Dendritic cell treated with granulocyte-macrophage colony-stimulating factor and Interleukin-4, amounts not matched to agents 40 ng/mL and 50 ng/mL, for 4 days (primary cell): ENCODE data around the gene GRN.

ENCODE experiments used
- H3K27ac Mint-ChIP-seq: one replicate; pipeline ENCODE4 v1.8.0; 2022; ENCODE audit warnings: mild to moderate bottlenecking, mixed read lengths
- H3K27me3 Mint-ChIP-seq: one replicate; pipeline ENCODE4 v1.8.0; 2022; ENCODE audit warnings: mild to moderate bottlenecking, mixed read lengths
- H3K36me3 Mint-ChIP-seq: one replicate; pipeline ENCODE4 v1.8.0; 2022; ENCODE audit warnings: low read depth, mixed read lengths
- H3K4me1 Mint-ChIP-seq: one replicate; pipeline ENCODE4 v1.8.0; 2022; ENCODE audit warnings: low read depth, mixed read lengths
- H3K4me3 Mint-ChIP-seq: one replicate; pipeline ENCODE4 v1.8.0; 2022; ENCODE audit warnings: mild to moderate bottlenecking, moderate library complexity, mixed read lengths
- H3K9me3 Mint-ChIP-seq: one replicate; pipeline ENCODE4 v1.8.0; 2022; ENCODE audit warnings: mixed read lengths
- intact Hi-C: fragments of 100-400 bp; cut with micrococcal nuclease; formaldehyde crosslinking; loops from one replicate; pipeline ENCODE4 v1.15.0; 2022

GRN gene

DNA sequence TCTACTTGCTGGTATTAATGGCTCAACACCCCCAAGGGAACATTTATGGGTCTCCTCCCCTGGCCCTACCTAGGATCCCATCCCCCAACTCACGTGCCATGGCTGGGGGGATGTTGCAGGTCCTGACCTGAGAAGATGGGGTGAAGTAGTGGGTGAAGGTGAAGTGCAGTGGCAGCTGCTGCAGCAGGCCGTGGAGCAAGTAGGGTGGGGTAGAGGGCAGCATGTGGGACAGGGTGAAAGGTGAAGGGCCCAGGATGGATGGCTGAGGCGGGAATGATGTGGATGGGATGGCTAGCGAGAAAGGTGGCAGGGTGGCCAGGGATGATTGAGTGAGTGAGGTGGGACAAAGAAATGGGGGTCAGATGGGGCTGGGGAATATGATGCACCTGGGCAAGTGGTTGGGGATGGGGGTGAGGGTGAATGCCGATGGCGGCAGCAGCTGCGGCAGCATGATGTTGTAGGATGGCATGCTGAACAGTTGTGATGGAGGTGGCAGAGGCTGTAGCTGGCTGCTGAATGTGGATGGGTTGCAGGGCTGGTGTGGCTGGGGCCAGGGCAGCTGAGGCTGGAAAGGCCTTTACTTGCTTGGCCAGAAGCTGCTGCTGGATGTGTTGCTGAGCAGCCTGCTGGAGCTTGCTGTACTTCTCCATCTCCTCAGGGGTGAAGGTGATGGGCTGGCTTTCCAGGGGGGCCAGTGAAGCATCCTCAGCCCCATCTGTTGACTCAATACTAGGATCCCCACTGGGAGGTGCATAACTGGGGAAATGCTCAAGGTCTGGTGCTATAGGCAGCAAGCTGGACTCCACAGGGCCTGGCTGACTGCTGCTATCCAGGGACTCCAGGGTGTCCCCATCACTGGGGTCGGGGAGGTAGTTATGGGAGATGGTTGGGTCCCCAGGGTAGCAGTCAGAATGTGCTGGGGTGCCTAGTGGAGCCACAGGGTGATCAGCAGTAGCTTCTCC, 52.7 kb downstream of the GRN start:
- Mint-ChIP-seq H3K27ac (no peak overlapping the region), H3K9me3 (no peaks in the 10 kb centered on the region), H3K27me3 (no peaks in the 10 kb centered on the region), H3K4me1 (no peaks in the 10 kb centered on the region), H3K36me3 (peaks cover 56% of the 10 kb centered on the region), H3K4me3 (no peak overlapping the region)
- intact Hi-C loops = no loop called here

DNA sequence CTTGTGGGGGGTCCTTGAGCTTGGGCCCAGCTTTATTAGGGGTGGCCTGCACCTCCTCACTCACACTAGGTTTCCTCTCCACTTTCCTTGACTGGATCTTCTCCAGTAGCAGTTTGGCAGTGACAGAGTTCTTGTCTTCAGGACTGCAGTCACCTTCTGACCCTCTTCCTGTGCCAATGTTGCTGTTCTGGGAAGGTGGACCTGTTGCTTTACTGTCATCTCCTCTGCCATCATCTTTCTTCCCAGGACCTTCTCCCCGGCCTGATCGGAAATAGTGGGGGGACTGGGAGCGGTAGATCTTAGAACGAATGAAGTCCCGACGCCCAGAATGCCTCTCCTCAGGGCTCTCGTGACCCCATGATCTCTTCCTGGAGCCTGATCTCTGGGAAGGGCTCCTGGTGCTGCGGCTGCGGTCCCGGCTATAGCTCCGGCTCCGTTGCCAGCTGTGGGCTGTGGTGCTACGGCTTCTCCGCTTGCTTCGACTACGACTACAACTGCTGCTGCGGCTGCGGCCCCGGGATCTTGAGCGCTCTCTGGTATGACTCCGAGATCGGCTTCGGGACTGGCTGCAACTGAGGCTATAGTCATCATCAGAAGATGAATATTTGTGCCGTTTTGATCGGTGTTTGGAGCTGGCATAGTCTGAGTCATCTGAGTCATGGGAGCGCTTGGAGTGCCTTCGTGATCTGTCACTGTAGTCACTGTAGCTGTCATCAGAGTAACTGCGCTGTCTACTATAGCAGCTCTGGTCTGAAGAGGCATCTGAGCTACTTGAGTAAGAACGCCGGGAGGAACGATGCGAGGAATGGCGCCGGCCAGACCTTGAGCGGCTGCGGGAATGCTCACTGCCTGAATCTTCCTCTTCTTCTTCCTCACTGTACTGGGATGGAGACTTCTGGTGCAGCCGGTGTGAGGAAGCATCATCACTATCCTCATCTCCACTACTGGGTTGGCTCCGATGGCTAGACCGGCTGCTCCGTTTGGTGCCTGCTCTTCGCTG, 53.9 kb downstream of the GRN start:
- peaks cover 68% of the 10 kb centered on the region for H3K36me3 Mint-ChIP-seq
- no peak overlapping the region for H3K4me3 Mint-ChIP-seq
- intact Hi-C loops = no loop called here
- H3K9me3 Mint-ChIP-seq = no peaks in the 10 kb centered on the region
- no peak overlapping the region for H3K27ac Mint-ChIP-seq
- H3K27me3 Mint-ChIP-seq = no peaks in the 10 kb centered on the region
- H3K4me1 Mint-ChIP-seq = no peaks in the 10 kb centered on the region

DNA sequence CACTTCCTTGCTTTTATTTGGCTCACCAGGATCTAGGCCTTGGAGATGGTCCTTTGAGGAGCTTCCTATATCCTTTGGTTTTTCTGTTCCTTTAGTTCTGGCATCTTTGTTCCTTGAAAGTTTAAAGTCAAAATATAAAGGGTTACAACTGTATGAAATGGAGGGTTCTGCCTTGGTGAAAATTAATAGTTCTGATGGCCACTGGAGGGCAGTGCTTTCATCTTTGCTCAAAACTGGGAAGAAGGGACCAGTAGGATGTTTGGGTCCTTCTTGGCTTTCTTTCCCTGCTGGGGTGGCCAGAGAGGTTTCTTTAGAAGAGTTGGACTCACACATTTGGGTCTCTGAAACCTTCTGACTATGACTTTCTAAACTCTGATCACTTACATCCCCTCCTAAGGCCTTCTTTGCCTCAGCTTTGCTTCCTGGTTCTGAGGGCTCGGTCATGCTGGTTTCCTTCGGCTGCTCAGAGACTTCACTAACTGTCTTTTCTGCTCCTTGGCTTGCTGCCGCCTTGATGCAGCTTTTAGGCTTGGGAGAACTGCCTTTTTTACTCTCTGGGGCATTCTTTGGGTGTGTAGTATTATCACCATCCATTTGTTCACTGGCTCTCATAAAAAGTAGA, 55.2 kb downstream of the GRN start:
- Mint-ChIP-seq H3K27me3 (no peaks in the 10 kb centered on the region), H3K4me1 (no peaks in the 10 kb centered on the region), H3K9me3 (no peaks in the 10 kb centered on the region), H3K36me3 (peaks cover 81% of the 10 kb centered on the region), H3K4me3 (no peak overlapping the region), H3K27ac (no peak overlapping the region)
- intact Hi-C loops = no loop called here
